GM08714 (cell line): Measurements from ENCODE around the gene NPR2.

Experiments
- H3K4me3 ChIP-seq: fragments of 200-500 bp; sonication (Bioruptor generic); 2 replicates; pipeline ENCODE4 v1.5.1; 2014; ENCODE audit warnings: mild to moderate bottlenecking, low read length, inconsistent platforms
- ZNF274 ChIP-seq: IDR thresholded peaks from 2 replicates; pipeline ENCODE4 v1.6.1; 2012; ENCODE audit warnings: mild to moderate bottlenecking, low read depth, low read length

Gene NPR2

DNA sequence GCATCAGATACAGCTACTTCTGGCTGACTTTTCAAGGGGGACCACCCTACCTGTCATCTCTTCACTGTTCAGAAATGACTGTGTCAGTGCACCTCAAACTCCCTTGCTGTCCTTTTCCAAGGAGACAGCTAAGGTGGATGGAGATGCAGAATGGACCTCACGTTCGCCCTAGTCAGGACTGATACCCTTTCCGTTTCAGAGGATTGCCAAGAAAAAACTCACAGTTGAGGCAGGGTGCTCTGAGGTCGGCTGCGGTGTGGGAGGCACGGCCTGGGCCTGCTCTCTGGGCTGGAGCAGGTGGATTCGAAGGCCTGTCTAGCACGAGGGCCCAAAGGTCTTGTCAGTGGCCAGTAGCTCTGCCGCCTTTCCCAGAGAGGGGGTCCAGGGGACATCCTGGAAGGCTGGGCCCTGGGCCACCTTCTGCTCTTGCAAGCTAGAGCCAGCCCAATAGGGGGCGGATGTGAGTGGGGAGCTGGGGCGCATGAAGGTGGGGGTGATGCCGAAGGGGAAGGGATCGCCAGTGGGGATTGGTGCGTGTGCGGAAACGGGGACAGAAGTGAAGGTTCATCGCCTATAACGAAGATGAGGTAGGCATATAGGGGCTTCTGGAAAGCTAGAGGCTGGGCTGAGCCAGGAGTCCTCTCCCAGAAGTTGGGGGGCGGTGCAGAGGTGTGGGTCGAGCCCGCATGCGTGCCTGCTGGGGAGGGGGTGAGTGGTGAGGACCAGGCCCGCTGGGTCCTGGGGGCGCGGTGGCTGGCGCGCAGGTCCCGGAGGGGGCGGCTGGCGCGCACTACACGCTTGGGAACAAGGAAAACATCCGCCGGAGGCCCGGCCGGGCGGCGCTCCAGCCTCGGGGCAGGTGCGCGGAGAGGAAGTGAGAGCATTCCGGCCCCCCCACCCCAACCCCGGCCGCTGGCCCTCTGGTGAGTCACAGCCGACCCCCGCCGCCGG, 34.8 kb upstream of the NPR2 start:
- no peak for TF ChIP-seq ZNF274
- H3K4me3 ChIP-seq: peak overlapping the region; percentile 77

DNA sequence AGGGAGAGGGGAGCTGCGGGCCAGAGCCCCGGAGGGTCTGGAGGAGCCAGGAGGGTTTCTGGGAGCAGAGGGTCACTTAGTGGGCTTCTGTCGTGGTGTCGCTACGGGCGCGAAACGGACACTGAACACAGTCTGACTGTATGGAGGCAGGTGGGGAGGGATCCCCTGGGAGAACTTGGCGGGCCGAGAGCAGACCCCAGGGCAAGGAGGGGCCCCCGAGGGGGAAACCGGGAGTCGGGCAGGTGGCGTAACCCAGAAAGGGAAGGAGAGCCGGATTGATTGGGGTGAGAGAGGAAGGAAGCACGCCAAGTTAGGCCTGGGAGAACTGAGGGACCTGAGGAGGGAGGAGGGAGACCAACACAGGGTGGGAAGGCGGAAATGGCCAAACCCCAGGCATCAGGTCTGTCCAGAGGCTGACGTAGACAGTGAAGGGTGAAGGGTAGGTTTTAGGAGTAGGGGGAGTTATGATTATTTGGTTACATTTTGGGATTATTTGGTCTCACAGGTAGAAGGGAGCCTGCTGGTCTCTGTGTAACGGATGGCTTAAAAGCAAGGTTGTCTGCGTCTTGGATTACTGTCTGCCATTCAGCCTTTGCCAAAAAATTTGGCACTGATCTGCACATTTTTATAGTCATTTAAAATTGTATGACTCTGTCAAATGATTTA, 34.0 kb upstream of the NPR2 start:
- TF ChIP-seq ZNF274: no peak
- peak overlapping the region; percentile 77 for H3K4me3 ChIP-seq

DNA sequence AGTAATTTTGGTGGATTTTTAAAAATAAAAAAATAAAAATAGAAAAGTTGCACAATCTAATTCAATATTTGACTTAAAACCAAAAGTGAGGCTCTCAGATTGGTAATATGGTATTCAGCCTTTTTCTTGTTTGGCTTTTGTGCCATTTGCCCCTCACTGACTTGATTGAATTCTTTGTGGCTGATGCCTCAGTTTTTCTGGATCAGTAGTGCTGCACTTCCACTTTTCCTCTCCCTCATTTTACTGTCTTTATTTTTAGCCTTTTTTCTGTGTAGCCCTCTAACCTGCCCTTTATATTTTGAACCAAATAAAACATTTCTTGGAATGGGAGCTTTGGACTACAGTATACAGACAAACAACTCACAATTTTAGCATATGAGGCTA, 33.5 kb upstream of the NPR2 start:
- peak overlapping the region; percentile 77 for H3K4me3 ChIP-seq

DNA sequence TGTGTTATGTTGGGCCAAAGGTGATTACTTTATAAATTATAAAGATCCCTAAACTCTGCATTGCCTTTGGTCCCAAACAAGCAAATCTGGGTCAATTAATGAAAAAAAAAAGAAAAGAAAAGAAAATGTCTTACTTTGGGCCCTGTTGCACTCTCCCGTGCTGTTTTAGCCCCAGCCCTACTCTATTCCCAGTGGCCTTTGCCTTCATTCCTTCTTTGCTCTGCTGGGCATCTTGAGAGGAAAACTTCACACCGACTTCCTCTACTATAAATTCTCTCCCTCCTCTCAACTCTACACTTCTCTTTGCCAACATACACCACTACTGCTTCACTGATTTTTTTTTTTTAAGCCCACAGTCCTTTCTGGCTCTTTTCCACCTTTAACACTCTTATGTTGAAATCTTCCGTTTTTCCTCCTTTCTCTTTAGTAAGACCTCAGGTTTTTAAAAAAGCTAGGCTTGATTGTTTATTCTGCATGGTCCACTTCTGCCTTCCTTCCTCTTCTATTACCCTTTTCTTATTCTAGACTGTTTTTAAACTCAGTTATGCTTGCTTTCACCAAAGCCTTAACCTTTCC, 32.8 kb upstream of the NPR2 start:
- peak overlapping the region; percentile 45 for H3K4me3 ChIP-seq

More for the DNA sequence above, 33.5 kb upstream of the NPR2 start:
- no peak for TF ChIP-seq ZNF274

DNA sequence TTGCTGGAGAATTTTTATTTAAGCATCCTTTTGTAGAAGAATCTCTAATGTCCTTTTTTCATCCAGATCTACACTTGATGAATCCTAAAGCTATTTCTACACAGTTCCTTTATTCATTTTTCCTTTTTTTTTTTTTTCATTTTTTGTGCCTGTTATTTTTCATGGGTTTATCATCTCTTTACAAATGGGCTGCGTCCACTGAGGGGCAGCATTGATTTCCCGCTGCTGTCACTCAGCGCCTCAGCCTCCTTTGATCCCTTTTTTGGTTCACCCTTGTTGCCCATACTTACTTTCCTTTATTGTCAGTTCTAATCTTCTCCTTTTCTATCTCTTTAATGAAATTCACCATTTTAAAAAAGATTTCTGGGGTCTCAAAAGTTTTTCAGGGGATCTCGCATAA, 31.6 kb upstream of the NPR2 start:
- TF ChIP-seq ZNF274: no peak
- H3K4me3 ChIP-seq: no peak overlapping the region

More for the DNA sequence above, 32.8 kb upstream of the NPR2 start:
- no peak for TF ChIP-seq ZNF274

DNA sequence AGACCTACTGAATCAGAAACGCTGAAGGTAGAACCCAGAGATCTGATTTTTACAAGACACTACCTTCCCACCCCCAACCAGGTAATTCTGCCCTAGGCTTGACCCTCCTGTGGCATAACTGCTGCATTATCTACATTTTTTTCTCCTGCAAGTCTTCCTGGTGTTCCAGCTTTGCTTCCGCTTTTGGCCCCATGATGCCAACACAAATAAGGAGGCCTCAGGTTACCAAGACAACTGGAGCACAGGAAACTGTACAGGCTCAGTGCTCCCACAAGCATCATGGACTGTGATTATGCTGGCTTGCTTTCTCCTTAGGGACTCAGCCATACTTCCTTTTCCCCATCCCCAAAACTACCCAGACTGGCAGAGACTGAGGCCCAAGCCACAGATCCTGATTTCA, 30.7 kb upstream of the NPR2 start:
- no peak overlapping the region for H3K4me3 ChIP-seq
- no peak for TF ChIP-seq ZNF274

DNA sequence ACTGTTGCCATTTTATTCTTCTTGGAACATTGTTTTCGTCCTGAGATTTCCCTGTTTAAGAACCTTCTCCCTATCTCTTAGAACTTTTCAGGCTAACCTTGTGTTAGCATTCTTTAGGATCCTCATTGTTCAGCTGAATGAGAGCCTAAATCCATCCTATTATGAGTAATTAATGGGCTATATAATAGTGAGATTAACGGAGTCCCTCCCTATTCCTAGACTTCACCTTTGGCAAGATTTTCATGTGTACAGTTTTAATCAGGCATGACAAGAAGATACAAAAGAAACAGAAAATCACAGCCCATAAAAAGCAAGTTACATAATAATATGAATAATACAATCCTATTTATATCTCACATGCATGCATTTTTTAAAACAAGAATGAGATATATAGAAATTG, 28.2 kb upstream of the NPR2 start:
- H3K4me3 ChIP-seq: no peak overlapping the region
- TF ChIP-seq ZNF274: no peak

DNA sequence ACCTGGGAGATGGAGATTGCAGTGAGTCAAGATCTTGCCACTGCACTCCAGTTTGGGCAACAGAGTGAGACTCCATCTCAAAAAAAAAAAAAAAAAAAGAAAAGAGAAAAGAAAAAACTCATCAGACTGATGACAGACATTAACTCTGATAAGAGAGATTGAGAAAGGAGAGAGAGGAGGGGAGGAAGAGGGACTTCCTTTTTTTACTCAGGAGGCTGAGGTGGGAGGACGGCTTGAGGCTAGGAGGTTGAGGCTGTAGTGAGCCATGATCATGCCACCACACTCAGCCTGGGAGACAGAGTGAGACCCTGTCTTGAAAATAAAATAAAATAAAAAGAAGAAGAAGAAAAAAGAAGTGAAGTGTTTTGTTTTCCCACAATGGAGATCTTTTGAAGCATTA, 27.6 kb upstream of the NPR2 start:
- H3K4me3 ChIP-seq: no peak overlapping the region
- TF ChIP-seq ZNF274: no peak

DNA sequence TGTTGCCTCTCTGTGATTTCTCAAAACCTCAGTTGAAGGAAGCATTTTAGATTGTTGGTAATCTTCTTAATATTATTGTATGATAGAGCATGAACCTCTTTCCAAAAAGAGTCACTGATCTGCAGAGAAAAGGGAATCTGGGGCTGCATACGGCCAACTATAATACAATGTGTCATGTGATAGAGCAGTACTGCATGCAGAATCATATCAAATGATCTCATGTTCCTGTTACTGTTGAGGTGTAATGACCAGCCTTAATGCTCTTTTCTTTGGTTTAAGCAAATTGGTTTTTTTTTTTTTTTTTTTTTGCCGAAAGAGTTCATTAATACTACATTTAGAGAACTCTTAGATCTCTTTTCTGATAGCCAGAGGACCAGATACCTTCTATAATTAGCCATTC, 24.4 kb upstream of the NPR2 start:
- no peak for TF ChIP-seq ZNF274
- H3K4me3 ChIP-seq: no peak overlapping the region

DNA sequence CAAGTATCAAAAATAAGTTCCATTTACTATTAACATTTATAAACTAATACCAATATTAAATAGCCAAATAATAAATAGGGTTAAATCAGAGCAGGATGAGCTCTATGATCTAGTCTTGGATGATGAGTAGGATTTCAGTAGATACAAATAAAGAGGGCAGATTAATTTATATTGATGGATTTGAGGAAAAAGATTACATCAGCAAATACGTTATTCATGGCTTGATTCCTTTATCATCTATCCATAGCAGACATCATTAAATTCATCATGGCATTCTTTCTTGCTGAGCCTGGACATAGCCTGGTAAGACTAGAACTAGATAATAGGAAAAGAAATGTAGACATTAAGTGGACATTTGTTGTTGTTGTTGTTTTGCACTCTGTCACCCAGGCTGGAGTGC, 23.9 kb upstream of the NPR2 start:
- H3K4me3 ChIP-seq: no peak overlapping the region
- no peak for TF ChIP-seq ZNF274

DNA sequence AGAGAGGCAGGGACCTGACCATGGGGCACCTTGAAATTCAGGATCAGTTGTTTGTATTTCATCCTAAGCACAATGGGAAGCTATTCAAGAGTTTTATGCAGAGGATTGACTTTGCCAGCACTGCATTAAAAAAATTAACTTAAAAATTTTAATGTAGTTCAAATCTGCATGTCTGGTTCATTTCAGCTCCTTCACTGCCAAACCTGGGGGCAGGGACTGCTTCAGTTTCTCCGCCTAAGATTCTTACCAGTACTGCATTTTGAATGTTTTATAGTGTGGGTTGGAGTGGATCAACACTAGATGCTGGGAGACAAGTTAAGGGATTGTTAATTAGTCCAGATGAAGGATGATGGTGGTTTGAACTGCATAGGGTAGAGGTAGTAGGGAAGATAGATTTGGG, 21.6 kb upstream of the NPR2 start:
- no peak overlapping the region for H3K4me3 ChIP-seq
- no peak for TF ChIP-seq ZNF274

DNA sequence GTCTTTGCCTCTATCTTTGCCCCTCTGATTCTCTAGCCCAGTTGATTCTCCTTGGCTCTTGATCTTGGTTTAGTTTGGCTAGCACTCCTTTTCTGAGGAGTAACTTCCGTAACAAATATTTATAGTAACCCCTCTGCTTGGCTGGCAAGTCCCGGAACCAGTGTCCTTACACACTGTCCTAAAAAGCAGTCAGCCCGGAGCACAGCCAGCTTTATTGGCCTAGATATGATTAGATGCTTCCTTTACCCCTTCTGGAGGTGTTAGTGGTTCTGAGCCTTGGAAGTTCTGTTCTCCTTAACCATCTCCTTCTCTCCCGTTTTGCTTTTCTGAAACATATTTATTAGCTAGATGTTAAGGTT, 20.3 kb upstream of the NPR2 start:
- no peak overlapping the region for H3K4me3 ChIP-seq
- TF ChIP-seq ZNF274: no peak

DNA sequence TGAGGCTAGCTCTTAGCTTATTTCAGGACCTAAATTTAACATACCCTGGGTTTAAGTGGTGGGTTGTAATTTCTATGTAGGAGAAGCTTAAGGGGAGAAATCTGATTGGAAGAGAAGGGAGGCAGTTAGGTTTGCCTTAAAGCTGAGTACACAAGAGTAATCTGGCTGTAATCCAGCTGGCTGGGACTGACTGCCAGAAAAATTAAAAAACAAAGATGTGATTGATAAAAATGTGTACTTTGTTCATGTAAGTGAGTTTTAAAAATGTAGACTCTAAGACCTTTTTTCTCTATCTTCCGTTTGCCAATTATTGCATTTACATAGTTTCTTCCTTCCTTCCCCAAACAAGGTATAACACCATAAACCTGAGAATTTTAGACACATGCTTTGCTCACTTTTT, 19.9 kb upstream of the NPR2 start:
- H3K4me3 ChIP-seq: no peak overlapping the region
- TF ChIP-seq ZNF274: no peak

DNA sequence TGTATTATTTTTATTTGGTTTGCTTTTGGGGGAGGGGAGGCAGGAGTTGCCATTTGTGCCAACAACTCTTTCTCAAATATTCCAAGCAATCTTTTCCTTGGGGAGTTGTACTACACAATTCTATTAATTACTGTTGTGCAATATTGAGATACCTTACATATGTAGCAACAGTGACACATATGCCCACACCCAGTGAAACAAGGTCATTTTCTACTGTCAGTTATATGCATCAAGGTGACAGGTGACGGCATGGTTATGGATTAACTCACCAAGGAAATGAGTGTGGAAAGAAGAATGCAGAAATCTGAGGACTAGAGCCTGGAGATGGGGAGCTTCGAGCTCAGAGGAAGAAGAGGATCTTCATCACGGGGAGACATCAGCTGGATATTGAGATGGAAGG, 19.4 kb upstream of the NPR2 start:
- TF ChIP-seq ZNF274: no peak
- H3K4me3 ChIP-seq: no peak overlapping the region
